HG03097 (cell line): ENCODE measurements around the gene RHBDL1.

ENCODE experiments used
- ATAC-seq: cut with Tn5 transposase; IDR thresholded peaks from one replicate; pipeline ENCODE4 v1.9.1; 2021; ENCODE audit not compliant: unreplicated experiment, low FRiP score

Gene RHBDL1

DNA sequence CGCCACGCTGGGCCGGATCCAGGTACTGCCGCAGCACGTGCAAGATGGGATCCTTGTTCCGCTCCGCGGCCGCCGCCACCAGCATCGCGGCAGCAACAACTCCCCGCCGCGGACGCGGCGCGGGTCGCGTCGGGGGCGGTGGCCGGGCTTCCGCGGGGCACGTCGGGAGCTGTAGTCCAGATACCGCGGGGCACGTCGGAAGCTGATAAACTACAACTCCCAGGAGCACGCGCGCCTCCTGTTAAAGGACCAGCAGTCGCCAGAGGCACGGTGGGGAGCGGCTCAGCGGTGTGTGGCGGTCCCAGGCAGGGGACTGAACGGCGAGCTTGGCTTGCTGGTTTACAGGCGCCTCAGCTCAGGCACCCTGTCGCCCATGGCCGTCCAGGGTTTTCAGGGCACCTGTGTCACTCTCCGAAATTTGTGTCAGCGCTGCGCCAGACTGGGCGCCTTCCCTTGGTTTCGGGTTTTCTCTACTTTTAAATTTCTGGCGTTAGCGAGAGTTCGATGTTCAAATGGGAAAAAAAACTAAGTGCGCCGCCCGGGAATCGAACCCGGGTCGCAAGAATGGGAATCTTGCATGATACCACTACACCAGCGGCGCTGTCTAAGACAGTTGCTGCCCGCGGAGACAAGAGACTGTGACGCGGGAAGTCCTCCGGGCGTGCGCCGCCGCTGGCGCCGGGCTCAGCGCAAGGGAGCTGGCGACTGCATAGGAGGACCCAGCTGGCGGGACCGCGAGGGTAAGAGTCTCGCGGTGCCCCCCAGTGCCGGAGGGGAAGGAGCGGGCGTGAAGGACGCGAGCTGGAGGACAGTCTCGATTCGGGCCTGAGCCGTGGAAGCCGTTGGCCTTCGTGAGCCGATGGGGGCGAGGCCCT is 39.0 kb upstream of the RHBDL1 start, which contains the start of gene METTL26:
TSS of gene METTL26 (minus strand) at position 100 of the 875 bp plus-strand sequence. CDS start at position 85, 15 bp downstream.
- ATAC-seq: peak; percentile 51

- no peak for ATAC-seq
Measured at GRCh38 chr16:637081-638018, 38.1 kb upstream of the RHBDL1 start.

GRCh38 chr16:638034-638543 is 37.4 kb upstream of the RHBDL1 start:
- ATAC-seq: no peak

DNA sequence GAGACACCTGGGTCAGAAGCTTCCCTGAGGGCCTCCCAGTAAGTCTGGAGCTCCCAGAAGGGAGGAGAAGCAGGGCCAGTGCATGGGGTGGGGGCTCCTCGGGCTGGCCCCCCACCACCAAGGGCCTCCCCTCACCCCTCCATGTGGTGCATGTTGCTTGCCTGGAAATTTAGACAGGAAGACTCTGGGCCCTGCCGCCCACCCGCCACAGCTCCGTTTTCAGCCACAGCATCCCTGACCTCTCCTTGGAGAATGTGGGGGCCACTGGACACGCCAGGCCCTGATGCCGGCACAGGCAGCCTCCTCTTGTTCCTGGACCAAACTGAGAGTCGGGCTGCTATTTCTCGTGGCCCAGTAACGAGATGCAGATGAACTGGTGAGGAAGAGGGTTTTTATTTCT is 36.6 kb upstream of the RHBDL1 start:
- ATAC-seq: no peak

DNA sequence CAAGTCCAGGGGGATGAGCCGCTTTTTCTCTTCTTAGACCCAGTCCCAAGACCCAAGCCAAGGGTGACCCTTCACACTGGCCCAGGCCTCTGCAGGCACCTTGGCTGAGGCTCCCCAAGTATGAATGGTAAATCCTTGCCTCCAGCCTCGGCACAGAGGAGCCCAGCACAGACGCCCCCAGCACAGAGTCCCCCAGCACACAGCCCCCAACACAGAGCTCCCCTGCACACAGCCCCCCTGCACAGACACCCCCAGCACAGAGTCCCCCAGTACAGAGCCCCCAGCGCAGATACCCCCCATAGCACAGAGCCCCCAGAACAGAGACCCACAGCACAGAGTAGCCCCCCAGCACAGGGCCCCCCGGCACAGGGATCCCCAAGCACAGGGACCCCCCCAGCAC is 34.9 kb upstream of the RHBDL1 start:
- no peak for ATAC-seq

GRCh38 chr16:641326-642188 is 33.9 kb upstream of the RHBDL1 start, which contains the start of gene MCRIP2:
TSS of gene MCRIP2 (plus strand) at chr16:641828. CDS start at chr16:641992, 164 bp downstream.
- ATAC-seq: peak; percentile 54

DNA sequence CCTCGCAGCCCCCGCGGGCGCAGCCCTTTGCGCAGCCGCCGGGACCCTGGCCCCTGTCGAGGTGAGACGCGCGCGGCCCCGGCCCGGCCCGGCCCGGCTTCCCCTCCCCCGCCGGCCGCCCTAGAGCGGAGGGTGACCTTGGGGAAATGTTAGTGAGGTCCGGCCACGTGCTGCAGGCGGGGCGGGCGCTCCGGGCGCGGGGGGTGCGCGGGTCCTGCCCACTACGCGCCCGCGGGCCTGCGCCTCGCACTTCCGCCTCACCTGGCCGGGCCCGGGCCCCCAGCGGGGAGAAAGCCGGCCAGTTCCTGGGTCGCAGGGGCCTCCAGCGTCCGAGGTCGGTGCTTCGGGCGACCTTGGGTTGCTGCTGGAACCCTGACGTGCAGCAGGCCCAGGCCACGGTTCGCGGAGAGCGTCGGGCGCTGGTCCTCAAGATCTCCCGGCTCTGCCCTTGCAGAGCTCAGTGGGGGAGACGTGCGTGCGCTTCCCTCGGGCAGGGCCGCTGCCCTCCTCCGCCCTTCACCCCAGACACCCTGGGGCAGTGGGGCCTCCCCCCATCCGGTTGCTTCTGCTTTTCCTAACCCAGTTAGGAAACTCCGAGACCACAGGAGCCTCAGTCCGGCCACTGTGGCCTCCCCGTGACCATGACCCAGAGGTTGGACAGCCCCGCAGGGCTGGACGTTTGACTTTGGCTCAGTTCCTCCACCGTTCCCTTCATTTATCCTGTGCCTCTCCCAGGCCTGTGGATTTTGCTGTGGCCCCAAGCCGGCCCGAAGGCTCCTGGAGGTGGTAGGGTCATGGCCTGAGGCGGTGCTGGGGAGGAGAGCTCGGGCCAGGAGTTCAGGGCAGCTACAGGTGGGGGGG is 33.1 kb upstream of the RHBDL1 start:
- peak; percentile 21 for ATAC-seq

DNA sequence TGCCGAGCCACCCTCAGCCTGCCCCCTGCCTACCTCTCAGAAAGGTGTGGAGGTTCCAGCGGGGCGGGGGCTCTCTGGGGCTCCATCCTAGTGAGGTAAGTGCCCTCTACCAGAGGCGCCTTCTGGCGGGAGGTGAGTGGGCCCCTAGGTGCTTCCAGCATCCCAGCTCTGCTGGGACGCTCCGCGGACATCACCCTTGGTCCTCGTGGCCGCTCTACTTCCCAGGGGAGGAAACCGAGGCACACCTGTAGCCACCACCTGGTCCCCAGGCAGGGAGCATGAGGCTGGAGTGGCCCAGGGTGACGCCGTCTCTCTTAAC is 32.5 kb upstream of the RHBDL1 start:
- ATAC-seq: no peak

GRCh38 chr16:644556-644955 is 30.9 kb upstream of the RHBDL1 start:
- no peak for ATAC-seq

DNA sequence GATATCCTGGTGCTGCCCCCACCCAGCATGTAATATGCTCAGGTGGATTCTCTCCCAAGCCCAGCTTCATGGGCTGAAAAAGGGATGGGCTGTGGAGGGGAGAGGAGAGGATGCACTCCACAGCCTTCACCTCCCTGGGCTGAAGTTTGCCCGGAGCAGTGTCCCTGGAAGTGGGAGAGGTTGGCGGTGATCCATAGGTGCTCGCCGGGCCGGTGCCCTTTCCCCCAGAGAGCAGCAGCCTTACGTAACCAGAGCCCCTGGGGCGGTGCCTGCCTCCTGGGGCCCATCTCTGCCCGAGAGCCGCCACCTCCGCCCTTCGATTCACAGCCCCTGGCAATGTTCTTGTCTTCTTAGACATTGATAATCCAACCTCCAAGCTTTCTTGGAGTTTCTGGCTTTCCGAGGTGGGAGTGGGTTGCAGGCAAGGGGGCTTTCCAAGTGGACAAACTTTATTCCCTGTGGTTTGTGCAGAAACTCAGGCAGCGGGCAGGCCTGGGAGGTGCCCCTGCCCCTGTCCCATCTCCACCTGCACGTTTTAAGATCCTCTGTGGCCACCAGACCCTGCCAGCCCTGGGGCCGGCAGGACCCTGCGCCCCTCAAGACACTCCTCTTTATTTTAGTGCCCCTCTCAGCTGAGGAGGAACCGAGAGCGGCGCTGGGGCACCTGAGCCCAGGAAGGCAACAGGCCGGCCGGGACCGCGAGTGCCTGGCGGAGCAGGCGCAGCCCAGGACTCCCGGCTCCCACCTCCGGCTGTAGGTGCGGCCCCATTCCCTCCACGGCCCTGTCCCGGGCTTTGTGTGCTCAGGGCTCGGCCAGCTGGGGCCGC is 29.4 kb upstream of the RHBDL1 start:
- ATAC-seq: no peak

DNA sequence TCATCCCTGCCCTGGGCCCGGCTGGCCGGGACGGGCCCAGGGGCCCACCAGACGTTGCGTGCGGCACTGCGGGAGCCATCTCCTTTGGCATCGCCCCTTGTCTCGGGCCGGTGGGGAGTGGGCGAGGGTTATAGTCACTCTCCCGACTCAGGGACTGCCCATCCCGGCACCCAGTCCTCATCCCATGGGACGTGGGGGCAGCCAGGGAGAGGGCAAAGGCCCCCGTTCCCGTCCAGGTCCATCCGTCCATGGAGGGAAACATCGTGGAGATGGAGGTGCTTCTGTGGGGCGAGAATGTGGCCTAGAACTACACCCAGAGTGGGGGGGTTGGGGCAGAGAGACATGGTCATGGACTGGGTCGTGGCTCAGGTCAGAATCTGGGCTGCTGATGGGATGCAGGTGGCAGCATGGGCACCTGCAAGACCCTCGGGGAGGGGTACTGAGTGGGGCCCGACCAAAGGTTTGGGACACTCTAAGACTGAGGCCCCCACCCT is 28.7 kb upstream of the RHBDL1 start:
- ATAC-seq: no peak

- ATAC-seq: no peak
Measured at GRCh38 chr16:647173-647902, 28.1 kb upstream of the RHBDL1 start.

GRCh38 chr16:648071-648780 is 27.2 kb upstream of the RHBDL1 start:
- ATAC-seq: no peak

DNA sequence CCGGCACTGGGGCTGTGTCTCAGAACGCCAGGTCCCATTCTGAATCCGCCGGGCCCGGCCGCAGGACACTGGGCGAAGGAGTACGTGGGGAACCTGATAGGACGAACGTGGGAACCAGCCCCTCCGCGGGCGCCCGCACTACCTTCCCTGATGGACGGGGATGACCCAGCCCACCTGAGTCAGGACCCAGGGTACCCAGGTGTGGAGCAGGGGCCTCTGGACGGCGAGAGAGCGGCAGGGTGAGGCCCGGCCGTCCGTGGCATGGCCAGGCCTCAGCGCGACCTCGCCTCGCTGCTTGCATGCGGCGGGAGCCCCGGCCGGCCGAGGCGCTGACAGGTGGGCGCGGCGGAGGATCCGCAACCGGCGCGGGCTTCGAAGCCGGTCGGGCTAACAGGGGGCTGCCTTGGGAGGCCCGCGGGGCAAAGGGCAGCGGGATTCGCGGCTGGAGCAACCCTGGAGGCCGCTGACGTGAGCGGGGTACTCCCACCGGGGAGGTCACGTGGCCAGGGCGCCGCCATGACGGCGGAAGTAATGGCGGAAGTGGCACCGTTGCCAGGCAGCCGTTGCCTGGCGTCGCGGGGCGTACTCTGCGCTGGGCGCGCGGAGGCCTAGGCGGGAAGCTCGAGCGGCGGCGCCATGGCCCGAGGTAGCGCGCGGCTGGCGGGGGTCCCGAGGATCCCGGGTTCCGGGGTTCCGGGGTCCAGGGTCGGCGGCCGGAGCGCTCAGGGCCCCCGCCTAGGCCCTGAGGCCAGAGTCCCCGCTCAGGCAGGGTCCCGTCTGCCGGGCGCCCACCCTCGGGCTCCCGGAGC is 26.5 kb upstream of the RHBDL1 start, which contains the start of gene WDR90:
TSS of gene WDR90 (plus strand) at position 585 of the 809 bp plus-strand sequence. CDS start at position 637, 52 bp downstream.
- ATAC-seq: peak; percentile 75

GRCh38 chr16:649631-650030 is 25.8 kb upstream of the RHBDL1 start:
- ATAC-seq: no peak

- no peak for ATAC-seq
Measured at GRCh38 chr16:651844-652243, 23.6 kb upstream of the RHBDL1 start.
